Body of pancreas (tissue), 4 donors: ENCODE measurements around the gene CSF1R. TPM values are rescaled to one million over a fixed set of nuclear protein-coding genes. Genes with fewer than 3 reads are reported as not detected.

Experiments used
- ATAC-seq: fragments of 150-250 bp; one replicate; pipeline ENCODE4 v1.9.1; 2016
- DNase-seq, 4 donors: peaks; one replicate each; pipeline ENCODE4 v3.0.0-alpha.2; 2019
- H3K27ac ChIP-seq, 4 donors: fragments of 200-600 bp; sonication (generic); 1 replicate in 3 of 4; 2 replicates in 1 of 4; pipeline versions ENCODE4 v1.5.1 to v1.6.1; 2016 to 2019; ENCODE audit warnings: mild to moderate bottlenecking in 1 of 4, mixed read lengths in 1 of 4, moderate library complexity in 1 of 4
- H3K27me3 ChIP-seq, 2 donors: fragments of 200-600 bp; sonication (generic); one replicate each; pipeline ENCODE4 v1.6.0; 2016; ENCODE audit warnings: mild to moderate bottlenecking in 1 of 2
- H3K36me3 ChIP-seq, 2 donors: fragments of 200-600 bp; sonication (generic); replicated peaks in 1 of 2; 2 replicates each; pipeline ENCODE4 v1.5.1; 2016; ENCODE audit warnings: low read depth in 2 of 2; ENCODE audit not compliant: insufficient read depth in 1 of 2
- H3K4me1 ChIP-seq: fragments of 200-600 bp; sonication (generic); one replicate; pipeline ENCODE4 v1.6.0; 2016
- H3K4me3 ChIP-seq, 2 donors: fragments of 200-600 bp; sonication (generic); 1 replicate in 1 of 2; 2 replicates in 1 of 2; pipeline ENCODE4 v1.5.1; 2016 to 2019
- H3K9me3 ChIP-seq, 3 donors: fragments of 200-600 bp; sonication (generic); 1 replicate in 2 of 3; 2 replicates in 1 of 3; pipeline ENCODE4 v1.5.1; 2016
- CTCF ChIP-seq, 7 experiments: fragments of 450-650 bp in 4 of 7; fragments of 200-600 bp in 3 of 7; sonication (generic) in 3 of 7; IDR thresholded peaks; one replicate each; pipeline ENCODE4 v1.5.1; 2016 to 2019; ENCODE audit warnings: antibody characterized with exemption in 7 of 7
- POLR2A ChIP-seq, 3 donors: fragments of 450-650 bp; IDR thresholded peaks; one replicate each; pipeline ENCODE4 v1.6.1; 2016; ENCODE audit warnings: antibody characterized with exemption in 3 of 3, mild to moderate bottlenecking in 2 of 3
- WGBS, 2 donors: methylation state at CpG; one replicate each; pipeline ENCODE4 v1.1.5; 2017; 5-methylcytosine and 5-hydroxymethylcytosine counted together
- intact Hi-C: fragments of 100-400 bp; cut with DNase I; formaldehyde crosslinking; loops from one replicate; pipeline ENCODE4 v1.15.1; 2023
- total RNA-seq, 2 donors: library from RNA; depleted of rRNA; stranded (reverse); fragments of >200 nt; gene quantifications; one replicate each; pipeline ENCODE4 v1.1.0, GENCODE V29; 2016

The CSF1R gene
- total RNA-seq, 2 donors from 2014 or later, result 5.3 to 13.5 TPM

GRCh38 chr5:150065886-150066285 is 20.5 kb downstream of the CSF1R start:
- H3K4me3 ChIP-seq, result no peak overlapping the region
- 53% methylated on average over 10 of the region's 10 CpGs for WGBS, 2 donors
- peak in 1 of 4 donors; percentile 55 for DNase-seq
- intact Hi-C loops, result no loop called here
- H3K27me3 ChIP-seq, result no peaks in the 10 kb centered on the region
- no peaks in the 10 kb centered on the region for H3K36me3 ChIP-seq
- no peaks in the 10 kb centered on the region for H3K9me3 ChIP-seq
- H3K4me1 ChIP-seq, result no peaks in the 10 kb centered on the region
- no peak for ATAC-seq
- peak overlapping the region in 1 of 4 donors; percentile 46 for H3K27ac ChIP-seq
- TF ChIP-seq POLR2A (IDR thresholded peaks at IDR 0.05) (no peak), CTCF (IDR thresholded peaks at IDR 0.05) (no peak)

- TF ChIP-seq POLR2A (IDR thresholded peaks at IDR 0.05) (no peak), CTCF (IDR thresholded peaks at IDR 0.05) (no peak)
- peak; percentile 24 for ATAC-seq
- WGBS, 2 donors, result 59 to 74% methylated on average over 3 to 6 of the region's 6 CpGs
These were observed 21.0 kb downstream of the CSF1R start for GRCh38 chr5:150065346-150065745.

GRCh38 chr5:150064681-150065220 is 21.6 kb downstream of the CSF1R start:
- Histone ChIP-seq H3K4me3 (no peak overlapping the region), H3K27ac (no peak overlapping the region), H3K9me3 (no peaks in the 10 kb centered on the region), H3K27me3 (no peaks in the 10 kb centered on the region), H3K36me3 (no peaks in the 10 kb centered on the region), H3K4me1 (no peaks in the 10 kb centered on the region)
- 72 to 81% methylated on average over 7 of the region's 7 CpGs for WGBS, 2 donors
- DNase-seq, result no peak
- TF ChIP-seq POLR2A (IDR thresholded peaks at IDR 0.05), result no peak
- no peak for TF ChIP-seq CTCF (IDR thresholded peaks at IDR 0.05)
- ATAC-seq, result no peak
- intact Hi-C loops, result no loop called here

More at GRCh38 chr5:150065346-150065745, 21.0 kb downstream of the CSF1R start:
- Histone ChIP-seq H3K36me3 (no peaks in the 10 kb centered on the region), H3K4me1 (no peaks in the 10 kb centered on the region), H3K27ac (peak overlapping the region in 1 of 4 donors; percentile 46), H3K4me3 (no peak overlapping the region), H3K9me3 (no peaks in the 10 kb centered on the region), H3K27me3 (no peaks in the 10 kb centered on the region)
- intact Hi-C loops, result no loop called here
- DNase-seq, result peak in 1 of 4 donors; percentile 56

- no peak for TF ChIP-seq POLR2A (IDR thresholded peaks at IDR 0.05)
- no peak for TF ChIP-seq CTCF (IDR thresholded peaks at IDR 0.05)
- no peaks in the 10 kb centered on the region for H3K36me3 ChIP-seq
- intact Hi-C loops, result no loop called here
- H3K9me3 ChIP-seq, result no peaks in the 10 kb centered on the region
- ATAC-seq (no peak), DNase-seq (no peak)
- WGBS, 2 donors, result 53 to 58% methylated on average over 5 of the region's 5 CpGs
- no peaks in the 10 kb centered on the region for H3K4me1 ChIP-seq
- H3K4me3 ChIP-seq, result no peak overlapping the region
- no peak overlapping the region for H3K27ac ChIP-seq
- H3K27me3 ChIP-seq, result no peaks in the 10 kb centered on the region
These were observed 22.7 kb downstream of the CSF1R start for GRCh38 chr5:150063638-150064037.

- no peaks in the 10 kb centered on the region for H3K27me3 ChIP-seq
- H3K4me3 ChIP-seq, result no peak overlapping the region
- H3K36me3 ChIP-seq, result no peaks in the 10 kb centered on the region
- no peaks in the 10 kb centered on the region for H3K9me3 ChIP-seq
- DNase-seq, result no peak
- TF ChIP-seq CTCF (IDR thresholded peaks at IDR 0.05) (no peak), POLR2A (IDR thresholded peaks at IDR 0.05) (no peak)
- no peak for ATAC-seq
- intact Hi-C loops, result no loop called here
- WGBS, 2 donors, result 80% methylated on average over 2 of the region's 2 CpGs
- H3K27ac ChIP-seq, result no peak overlapping the region
- H3K4me1 ChIP-seq, result no peaks in the 10 kb centered on the region
These were observed 24.0 kb downstream of the CSF1R start for GRCh38 chr5:150062216-150062922.
